PC-3 (cell line): Measurements from ENCODE around the gene KLF16. TPM values are rescaled to one million over a fixed set of nuclear protein-coding genes. Genes with fewer than 3 reads are reported as not detected.

Source experiments
- ATAC-seq: fragments of 200-7000 bp; cut with Tn5 transposase; 2 replicates; pipeline ENCODE4 v1.9.1; 2020; ENCODE audit warnings: mild to moderate bottlenecking, moderate library complexity
- BruUV-seq: library from RNA; stranded (reverse); fragments of 400-500 nt; replicated peaks from 2 replicates; lab custom pipeline; 2021; lab: Mats Ljungman, UMichigan
- CTCF ChIA-PET: fragments of 300-600 bp; sonication (Branson Sonifier 250); formaldehyde crosslinking; loops from one replicate; lab custom pipeline; 2022; ENCODE audit warnings: antibody characterized with exemption; lab: Charles Lee
- POLR2A ChIA-PET: fragments of 300-600 bp; sonication (Branson Sonifier 250); formaldehyde crosslinking; loops from one replicate; lab custom pipeline; 2022; ENCODE audit warnings: antibody characterized with exemption; ENCODE audit not compliant: unreplicated experiment; lab: Charles Lee
- DNase-seq: peaks from one replicate; pipeline ENCODE4 v3.0.0-alpha.2; 2015
- H2AFZ ChIP-seq: fragments of 300-600 bp; sonication (generic); 2 replicates; pipeline ENCODE4 v1.6.0; 2016; ENCODE audit warnings: antibody characterized with exemption, low read length
- H3F3A ChIP-seq: fragments of 300-600 bp; sonication (generic); one replicate; pipeline ENCODE4 v1.6.0; 2017; ENCODE audit warnings: antibody characterized with exemption, low read length, control low read depth, mild to moderate bottlenecking; ENCODE audit not compliant: unreplicated experiment
- H3K27ac ChIP-seq: fragments of 300-600 bp; sonication (generic); 2 replicates; pipeline ENCODE4 v1.5.1; 2016; ENCODE audit warnings: mild to moderate bottlenecking, low read length
- H3K27me3 ChIP-seq: fragments of 300-600 bp; sonication (generic); 2 replicates; pipeline ENCODE4 v1.6.1; 2016; ENCODE audit warnings: low read length, mixed read lengths
- H3K36me3 ChIP-seq: fragments of 300-600 bp; sonication (generic); 2 replicates; pipeline ENCODE4 v1.6.1; 2016; ENCODE audit warnings: low read depth, mixed run types, low read length, mixed read lengths
- H3K4me1 ChIP-seq: fragments of 300-600 bp; sonication (generic); 2 replicates; pipeline ENCODE4 v1.5.1; 2016; ENCODE audit warnings: low read length; ENCODE audit not compliant: insufficient read depth
- H3K4me2 ChIP-seq: fragments of 300-600 bp; sonication (generic); 2 replicates; pipeline ENCODE4 v1.6.0; 2016; ENCODE audit warnings: low read length
- H3K4me3 ChIP-seq: fragments of 300-600 bp; sonication (generic); 2 replicates; pipeline ENCODE4 v1.5.1; 2016; ENCODE audit warnings: mild to moderate bottlenecking, low read length, mixed read lengths
- H3K79me2 ChIP-seq: fragments of 300-600 bp; sonication (generic); 2 replicates; pipeline ENCODE4 v1.6.1; 2017; ENCODE audit warnings: low read length, mixed read lengths
- H3K9ac ChIP-seq: fragments of 300-600 bp; sonication (generic); 2 replicates; pipeline ENCODE4 v1.6.0; 2016; ENCODE audit warnings: mild to moderate bottlenecking, low read length
- H3K9me2 ChIP-seq: fragments of 300-600 bp; sonication (generic); replicated peaks from 2 replicates; pipeline ENCODE4 v1.6.1; 2016; ENCODE audit warnings: mixed run types, low read length, mixed read lengths
- H3K9me3 ChIP-seq: fragments of 300-600 bp; sonication (generic); 2 replicates; pipeline ENCODE4 v1.6.1; 2016; ENCODE audit warnings: low read length, mixed read lengths
- H4K20me1 ChIP-seq: fragments of 300-600 bp; sonication (generic); 2 replicates; pipeline ENCODE4 v1.6.1; 2016; ENCODE audit warnings: low read length, mixed read lengths
- EZH2 ChIP-seq: fragments of 300-600 bp; sonication (generic); IDR thresholded peaks from one replicate; pipeline ENCODE4 v1.6.1; 2017; ENCODE audit warnings: antibody characterized with exemption, mild to moderate bottlenecking, low read length; ENCODE audit not compliant: unreplicated experiment
- EZH2phosphoT487 ChIP-seq: fragments of 300-600 bp; sonication (generic); IDR thresholded peaks from 2 replicates; pipeline ENCODE4 v1.6.1; 2018; ENCODE audit warnings: mild to moderate bottlenecking, antibody characterized with exemption, low read length, borderline replicate concordance
- intact Hi-C: fragments of 100-400 bp; cut with micrococcal nuclease; formaldehyde crosslinking; loops from 2 replicates; pipeline ENCODE4 v1.9.0; 2023
- total RNA-seq: library from RNA; depleted of rRNA; stranded (reverse); fragments of >200 nt; gene quantifications from 2 replicates; pipeline ENCODE4 v1.2.3, GENCODE V29; 2014
- TF ChIP-seq, protein P1 (sequence below): fragments of 300-600 bp; sonication (generic); conservative IDR thresholded peaks from 2 replicates; pipeline ENCODE4 v1.5.1; 2017; ENCODE audit warnings: antibody characterized with exemption, low read depth, mild to moderate bottlenecking, low read length

Gene KLF16
- total RNA-seq, 1 experiment from 2014 or later: 15.1 TPM

DNA sequence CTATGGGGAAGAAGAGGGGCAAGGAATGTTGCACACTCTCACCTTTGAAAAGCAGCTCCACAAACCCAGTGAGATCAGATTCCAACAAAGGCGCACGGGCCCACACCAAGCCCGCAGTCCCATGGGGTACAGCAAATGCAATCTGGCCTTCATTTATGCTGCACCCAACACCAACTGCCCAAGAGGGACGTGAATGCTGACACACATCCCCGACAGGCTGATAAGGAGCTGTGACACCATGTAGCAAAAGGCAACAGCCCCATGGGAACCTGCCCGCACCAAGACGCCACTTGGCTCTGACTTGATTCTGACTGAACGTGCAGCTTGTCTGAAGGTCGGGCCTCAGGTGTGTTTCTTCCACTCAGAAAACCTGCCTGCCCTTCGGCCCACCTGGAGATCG is 32.4 kb downstream of the KLF16 start:
- no peak overlapping the region for H3K4me3 ChIP-seq
- no peaks in the 10 kb centered on the region for H3K9me2 ChIP-seq
- intact Hi-C loops: no loop called here
- H3K4me2 ChIP-seq: no peak overlapping the region
- ChIA-PET CTCF (no interaction called here), POLR2A (no interaction called here)
- DNase-seq (no peak), ATAC-seq (no peak)
- H3K27ac ChIP-seq: no peak overlapping the region
- H3K4me1 ChIP-seq: no peaks in the 10 kb centered on the region
- no peaks in the 10 kb centered on the region for H4K20me1 ChIP-seq
- H3K9ac ChIP-seq: no peak overlapping the region
- TF ChIP-seq EZH2phosphoT487 (no peak), EZH2 (no peak)
- TF ChIP-seq, protein P1, sequence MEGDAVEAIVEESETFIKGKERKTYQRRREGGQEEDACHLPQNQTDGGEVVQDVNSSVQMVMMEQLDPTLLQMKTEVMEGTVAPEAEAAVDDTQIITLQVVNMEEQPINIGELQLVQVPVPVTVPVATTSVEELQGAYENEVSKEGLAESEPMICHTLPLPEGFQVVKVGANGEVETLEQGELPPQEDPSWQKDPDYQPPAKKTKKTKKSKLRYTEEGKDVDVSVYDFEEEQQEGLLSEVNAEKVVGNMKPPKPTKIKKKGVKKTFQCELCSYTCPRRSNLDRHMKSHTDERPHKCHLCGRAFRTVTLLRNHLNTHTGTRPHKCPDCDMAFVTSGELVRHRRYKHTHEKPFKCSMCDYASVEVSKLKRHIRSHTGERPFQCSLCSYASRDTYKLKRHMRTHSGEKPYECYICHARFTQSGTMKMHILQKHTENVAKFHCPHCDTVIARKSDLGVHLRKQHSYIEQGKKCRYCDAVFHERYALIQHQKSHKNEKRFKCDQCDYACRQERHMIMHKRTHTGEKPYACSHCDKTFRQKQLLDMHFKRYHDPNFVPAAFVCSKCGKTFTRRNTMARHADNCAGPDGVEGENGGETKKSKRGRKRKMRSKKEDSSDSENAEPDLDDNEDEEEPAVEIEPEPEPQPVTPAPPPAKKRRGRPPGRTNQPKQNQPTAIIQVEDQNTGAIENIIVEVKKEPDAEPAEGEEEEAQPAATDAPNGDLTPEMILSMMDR: no peak
- no peaks in the 10 kb centered on the region for H3K9me3 ChIP-seq
- peaks cover 28% of the 10 kb centered on the region for H3K79me2 ChIP-seq
- H3K36me3 ChIP-seq: no peaks in the 10 kb centered on the region; the same call in 1 of the 2 replicates
- BruUV-seq: no TSS peak
- H2AFZ ChIP-seq: no peak overlapping the region
- H3K27me3 ChIP-seq: no peaks in the 10 kb centered on the region
- no peaks in the 10 kb centered on the region for H3F3A ChIP-seq

DNA sequence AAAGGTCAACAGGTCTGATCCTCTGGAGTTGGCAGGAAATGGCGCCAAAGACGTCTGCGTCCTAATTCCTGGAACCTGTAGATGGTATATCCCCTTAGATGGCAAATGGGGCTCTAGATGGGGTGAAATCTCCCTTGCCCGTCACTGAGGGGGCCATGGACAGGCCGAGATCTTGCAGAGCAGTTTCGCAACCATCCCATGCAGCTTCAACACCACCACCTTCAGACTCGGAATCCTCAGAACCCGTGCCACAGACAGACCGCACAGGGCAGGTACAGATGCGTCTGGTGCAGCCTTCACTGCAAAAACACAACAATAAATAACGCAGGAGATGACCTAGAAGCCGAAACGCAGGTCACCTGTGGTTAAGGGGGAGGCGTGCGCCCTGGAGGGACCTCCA is 32.8 kb downstream of the KLF16 start:
- no peak for DNase-seq
- POLR2A ChIA-PET: no interaction called here
- H3K4me2 ChIP-seq: no peak overlapping the region
- H3K27me3 ChIP-seq: no peaks in the 10 kb centered on the region
- CTCF ChIA-PET: no interaction called here
- no peaks in the 10 kb centered on the region for H3K4me1 ChIP-seq
- H3K9me3 ChIP-seq: no peaks in the 10 kb centered on the region
- ATAC-seq: no peak
- H3F3A ChIP-seq: no peaks in the 10 kb centered on the region
- H3K79me2 ChIP-seq: peaks cover 24% of the 10 kb centered on the region
- no peaks in the 10 kb centered on the region for H3K9me2 ChIP-seq
- H2AFZ ChIP-seq: no peak overlapping the region
- intact Hi-C loops: no loop called here
- no TSS peak for BruUV-seq
- TF ChIP-seq EZH2phosphoT487 (no peak), EZH2 (no peak)
- TF ChIP-seq, protein P1: no peak
- no peak overlapping the region for H3K27ac ChIP-seq
- no peaks in the 10 kb centered on the region for H4K20me1 ChIP-seq
- no peak overlapping the region for H3K9ac ChIP-seq
- no peak overlapping the region for H3K4me3 ChIP-seq
- no peaks in the 10 kb centered on the region; the same call in 1 of the 2 replicates for H3K36me3 ChIP-seq

DNA sequence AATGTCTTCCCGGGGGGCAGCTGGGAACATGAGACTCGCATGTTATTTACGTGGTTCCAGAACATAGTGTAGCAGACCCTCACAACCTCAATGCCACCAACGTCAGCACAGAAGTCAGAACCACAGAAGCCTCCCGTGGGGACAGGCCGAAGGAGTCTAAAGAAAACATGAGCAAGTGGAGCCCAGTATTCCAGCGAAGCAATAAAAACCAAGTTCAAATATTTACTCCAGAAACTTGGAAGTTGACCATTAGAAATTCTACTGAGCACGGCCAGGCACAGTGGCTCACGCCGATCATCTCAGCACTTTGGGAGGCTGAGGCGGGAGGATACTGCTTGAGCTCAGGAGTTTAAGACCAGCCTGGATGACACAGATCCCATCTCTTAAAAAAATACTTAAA is 33.4 kb downstream of the KLF16 start:
- no peak for ATAC-seq

More for the DNA sequence above, 33.4 kb downstream of the KLF16 start:
- Histone ChIP-seq H3K4me1 (no peaks in the 10 kb centered on the region), H3K27me3 (no peaks in the 10 kb centered on the region), H3K4me3 (no peak overlapping the region), H3K79me2 (peaks cover 18% of the 10 kb centered on the region; the same call in 1 of the 2 replicates), H3K9me2 (no peaks in the 10 kb centered on the region), H4K20me1 (no peaks in the 10 kb centered on the region), H3K9me3 (no peaks in the 10 kb centered on the region), H3K9ac (no peak overlapping the region), H2AFZ (no peak overlapping the region), H3F3A (no peaks in the 10 kb centered on the region), H3K4me2 (no peak overlapping the region), H3K36me3 (no peaks in the 10 kb centered on the region; the same call in 1 of the 2 replicates), H3K27ac (no peak overlapping the region)
- BruUV-seq: no TSS peak
- intact Hi-C loops: no loop called here
- no peak for TF ChIP-seq EZH2phosphoT487
- POLR2A ChIA-PET: no interaction called here
- no peak for DNase-seq
- CTCF ChIA-PET: no interaction called here
